ENCODE data around the gene ICA1L. TPM values are rescaled to one million over a fixed set of nuclear protein-coding genes. Genes with fewer than 3 reads are reported as not detected.

The ICA1L gene
- total RNA-seq, 2 experiments from 2014 or later = 1.5 to 1.6 TPM

- Histone ChIP-seq H3K36me3 (ENCODE audit: insufficient read depth, low read length) (peaks cover 13% of the 10 kb centered on the region), H3K4me1 (ENCODE audit: insufficient read depth, low read length) (no peaks in the 10 kb centered on the region), H3K27me3 (ENCODE audit: control insufficient read depth in 1 of 2, insufficient read depth in 2 of 2, low read length in 2 of 2) (no peaks in the 10 kb centered on the region), H3K27ac (ENCODE audit: low read depth in 1 of 2, low read length in 2 of 2) (no peak overlapping the region), H3K4me3 (ENCODE audit: low read length) (no peak overlapping the region), H3K9me3 (ENCODE audit: control insufficient read depth in 1 of 2, insufficient read depth in 1 of 2, low read length in 2 of 2) (no peaks in the 10 kb centered on the region)
- Mint-ChIP-seq H3K27ac (no peak overlapping the region), H3K27me3 (no peaks in the 10 kb centered on the region), H3K4me3 (no peak overlapping the region), H3K36me3 (ENCODE audit: low read depth) (peaks cover 5% of the 10 kb centered on the region), H3K9me3 (no peaks in the 10 kb centered on the region), H3K4me1 (ENCODE audit: low read depth) (no peaks in the 10 kb centered on the region)
- ATAC-seq (ENCODE audit: poor library complexity) = no peak
- no peak for TF ChIP-seq CTCF (IDR thresholded peaks at IDR 0.05)
- intact Hi-C loops (cut with DNase I, micrococcal nuclease) = no loop called here
- DNase-seq = no peak
- POLR2A ChIA-PET = no interaction called here
- CTCF ChIA-PET = no interaction called here
These were observed 6.1 kb upstream of the ICA1L start for GRCh38 chr2:202877699-202878098.

GRCh38 chr2:202870431-202871299, 901 bp downstream of the ICA1L start:
- Mint-ChIP-seq H3K9me3 (no peaks in the 10 kb centered on the region), H3K4me3 (peak overlapping the region; percentile 95), H3K36me3 (ENCODE audit: low read depth) (peaks cover 6% of the 10 kb centered on the region), H3K27me3 (no peaks in the 10 kb centered on the region), H3K4me1 (ENCODE audit: low read depth) (peaks cover 13% of the 10 kb centered on the region), H3K27ac (peak overlapping the region; percentile 26)
- POLR2A ChIA-PET = interaction anchor here (0.7 to 3.6 kb wide), 10 partner anchors 20 to 282 kb away, joined by 3 to 23 read pairs (median 4); partner anchors contain the start of genes CARF, FAM117B and WDR12
- intact Hi-C loops (cut with DNase I, micrococcal nuclease) = loop anchor here (1.0 kb wide), 2 partner anchors 282 to 296 kb away; no protein-coding TSS in a partner anchor
- DNase-seq (peak; percentile 39 to 75 (median 56)), ATAC-seq (ENCODE audit: poor library complexity) (peak; percentile 81)
- Histone ChIP-seq H3K4me1 (ENCODE audit: insufficient read depth, low read length) (peaks cover 6% of the 10 kb centered on the region), H3K4me3 (ENCODE audit: low read length) (peak overlapping the region; percentile 84), H3K9me3 (ENCODE audit: control insufficient read depth in 1 of 2, insufficient read depth in 1 of 2, low read length in 2 of 2) (no peaks in the 10 kb centered on the region), H3K27ac (ENCODE audit: low read depth in 1 of 2, low read length in 2 of 2) (no peak overlapping the region), H3K27me3 (ENCODE audit: control insufficient read depth in 1 of 2, insufficient read depth in 2 of 2, low read length in 2 of 2) (no peaks in the 10 kb centered on the region), H3K36me3 (ENCODE audit: insufficient read depth, low read length) (no peaks in the 10 kb centered on the region)
- CTCF ChIA-PET = interaction anchor here (0.5 to 1.9 kb wide), 6 partner anchors 40 to 298 kb away, joined by 3 to 9 read pairs (median 4); partner anchors contain the start of genes CARF and WDR12
- peak; percentile 67 for TF ChIP-seq CTCF (IDR thresholded peaks at IDR 0.05)

- no peak for TF ChIP-seq CTCF (IDR thresholded peaks at IDR 0.05)
- ChIA-PET POLR2A (no interaction called here), CTCF (interaction anchor here (0.6 to 0.7 kb wide), 2 partner anchors 12 to 982 kb away, joined by 3 read pairs; no protein-coding TSS in a partner anchor)
- H3K27ac Mint-ChIP-seq = no peak overlapping the region
- H3K4me3 Mint-ChIP-seq = no peak overlapping the region
- no peaks in the 10 kb centered on the region for H3K27me3 Mint-ChIP-seq
- DNase-seq (no peak), ATAC-seq (ENCODE audit: poor library complexity) (no peak)
- no peak overlapping the region for H3K27ac ChIP-seq (ENCODE audit: low read depth in 1 of 2, low read length in 2 of 2)
- H3K4me1 Mint-ChIP-seq (ENCODE audit: low read depth) = no peaks in the 10 kb centered on the region
- no peaks in the 10 kb centered on the region for H3K9me3 Mint-ChIP-seq
- no peak overlapping the region for H3K4me3 ChIP-seq (ENCODE audit: low read length)
- no peaks in the 10 kb centered on the region for H3K36me3 ChIP-seq (ENCODE audit: insufficient read depth, low read length)
- intact Hi-C loops (cut with DNase I, micrococcal nuclease) = no loop called here
- no peaks in the 10 kb centered on the region for H3K9me3 ChIP-seq (ENCODE audit: control insufficient read depth in 1 of 2, insufficient read depth in 1 of 2, low read length in 2 of 2)
- H3K4me1 ChIP-seq (ENCODE audit: insufficient read depth, low read length) = no peaks in the 10 kb centered on the region
- H3K27me3 ChIP-seq (ENCODE audit: control insufficient read depth in 1 of 2, insufficient read depth in 2 of 2, low read length in 2 of 2) = no peaks in the 10 kb centered on the region
- H3K36me3 Mint-ChIP-seq (ENCODE audit: low read depth) = no peaks in the 10 kb centered on the region
These were observed 9.6 kb downstream of the ICA1L start for GRCh38 chr2:202861987-202862386.

All from CD4-positive, alpha-beta T cell (primary cell).